Endothelial cell of umbilical vein (primary cell): ENCODE measurements around the gene GPR4.

Experiments
- CTCF ChIP-seq, 2 donors: IDR thresholded peaks; 1 replicate in 1 of 2; 2 replicates in 1 of 2; pipeline ENCODE4 v1.5.1; 2011; ENCODE audit warnings: low read length in 2 of 2, mild to moderate bottlenecking in 2 of 2, moderate library complexity in 2 of 2, control low read depth in 1 of 2, inconsistent platforms in 1 of 2, low read depth in 1 of 2; ENCODE audit not compliant: insufficient read depth in 1 of 2; ENCODE audit errors: extremely low read depth in 1 of 2
- FOS ChIP-seq: IDR thresholded peaks from 2 replicates; pipeline ENCODE4 v1.6.1; 2011; ENCODE audit warnings: mild to moderate bottlenecking, low read length, moderate library complexity, borderline replicate concordance; ENCODE audit not compliant: insufficient read depth
- JUN ChIP-seq: IDR thresholded peaks from 2 replicates; pipeline ENCODE4 v1.6.1; 2011; ENCODE audit warnings: borderline replicate concordance, low read depth; ENCODE audit not compliant: insufficient read length, insufficient read depth
- MAX ChIP-seq: IDR thresholded peaks from 2 replicates; pipeline ENCODE4 v1.6.1; 2011; ENCODE audit not compliant: insufficient read depth, insufficient read length
- POLR2A ChIP-seq: IDR thresholded peaks from 2 replicates; pipeline ENCODE4 v1.6.1; 2012; ENCODE audit warnings: low read depth, mild to moderate bottlenecking, control low read depth, low read length

- TF ChIP-seq CTCF (IDR thresholded peaks at IDR 0.05; ENCODE audit: extremely low read depth in 1 of 2, insufficient read depth in 1 of 2, low read depth in 1 of 2, low read length in 2 of 2) (no peak), POLR2A (peak; percentile 56), JUN (peak; percentile 35), FOS (peak; percentile 57), MAX (no peak)
Observed at GRCh38 chr19:45598267-45599001, 3.6 kb downstream of the GPR4 start.
